Smooth muscle cell (in vitro differentiated cells): Measurements from ENCODE around the gene MAD2L1BP. TPM values are rescaled to one million over a fixed set of nuclear protein-coding genes. Genes with fewer than 3 reads are reported as not detected.

Experiments
- DNase-seq: peaks from one replicate; lab custom pipeline; 2025; ENCODE audit not compliant: unreplicated experiment; lab: John Stamatoyannopoulos, UW
- H2AFZ ChIP-seq: fragments of 200-600 bp; sonication (generic); 2 replicates; pipeline ENCODE4 v1.6.0; 2016; ENCODE audit warnings: antibody characterized with exemption, low read depth, mild to moderate bottlenecking
- H3F3A ChIP-seq: fragments of 200-600 bp; sonication (generic); 2 replicates; pipeline ENCODE4 v1.6.0; 2017; ENCODE audit warnings: antibody characterized with exemption, low read depth
- H3K27ac ChIP-seq: fragments of 200-600 bp; sonication (generic); 2 replicates; pipeline ENCODE4 v1.5.1; 2016; ENCODE audit warnings: low read depth, mild to moderate bottlenecking
- H3K27me3 ChIP-seq: fragments of 200-600 bp; sonication (generic); 2 replicates; pipeline ENCODE4 v1.6.1; 2016; ENCODE audit warnings: low read depth, mild to moderate bottlenecking
- H3K36me3 ChIP-seq: fragments of 200-600 bp; sonication (generic); 2 replicates; pipeline ENCODE4 v1.5.1; 2016; ENCODE audit warnings: low read depth
- H3K4me1 ChIP-seq: fragments of 200-600 bp; sonication (generic); 2 replicates; pipeline ENCODE4 v1.5.1; 2016; ENCODE audit warnings: low read depth
- H3K4me2 ChIP-seq: fragments of 200-600 bp; sonication (generic); 2 replicates; pipeline ENCODE4 v1.6.0; 2016; ENCODE audit warnings: mild to moderate bottlenecking
- H3K4me3 ChIP-seq: fragments of 200-600 bp; sonication (generic); 2 replicates; pipeline ENCODE4 v1.5.1; 2016; ENCODE audit warnings: mild to moderate bottlenecking
- H3K79me2 ChIP-seq: fragments of 200-600 bp; sonication (generic); 2 replicates; pipeline ENCODE4 v1.6.0; 2016; ENCODE audit warnings: low read depth, mild to moderate bottlenecking
- H3K9ac ChIP-seq: fragments of 200-600 bp; sonication (generic); 2 replicates; pipeline ENCODE4 v1.6.0; 2016; ENCODE audit warnings: low read depth
- H3K9me3 ChIP-seq: fragments of 200-600 bp; sonication (generic); replicated peaks from 2 replicates; pipeline ENCODE4 v1.5.1; 2016; ENCODE audit warnings: low read depth
- H4K20me1 ChIP-seq: fragments of 200-600 bp; sonication (generic); 2 replicates; pipeline ENCODE4 v1.6.0; 2016; ENCODE audit warnings: low read depth
- WGBS: methylation state at CpG from one replicate; pipeline ENCODE4 v1.1.7; 2016; ENCODE audit warnings: low lambda C conversion rate; 5-methylcytosine and 5-hydroxymethylcytosine counted together
- polyA plus RNA-seq: library from polyadenylated mRNA; unstranded; fragments of >200 nt; fragmentation: Nextera tagmentation; extraction: Ambion mirVana; gene quantifications from 2 replicates; pipeline ENCODE4 v1.2.1, GENCODE V29; 2016
- total RNA-seq: library from RNA; depleted of rRNA; stranded (reverse); fragments of >200 nt; gene quantifications from 2 replicates; pipeline ENCODE4 v1.2.3, GENCODE V29; 2014
- TF ChIP-seq, protein P1 (sequence below): fragments of 200-600 bp; sonication (generic); IDR thresholded peaks from 2 replicates; pipeline ENCODE4 v1.5.1; 2017; ENCODE audit warnings: borderline replicate concordance, mild to moderate bottlenecking, antibody characterized with exemption; ENCODE audit not compliant: insufficient read depth, poor library complexity, severe bottlenecking

Gene MAD2L1BP
- total and polyA plus RNA-seq, 2 experiments from 2014 or later = 40.3 to 53.1 TPM

DNA sequence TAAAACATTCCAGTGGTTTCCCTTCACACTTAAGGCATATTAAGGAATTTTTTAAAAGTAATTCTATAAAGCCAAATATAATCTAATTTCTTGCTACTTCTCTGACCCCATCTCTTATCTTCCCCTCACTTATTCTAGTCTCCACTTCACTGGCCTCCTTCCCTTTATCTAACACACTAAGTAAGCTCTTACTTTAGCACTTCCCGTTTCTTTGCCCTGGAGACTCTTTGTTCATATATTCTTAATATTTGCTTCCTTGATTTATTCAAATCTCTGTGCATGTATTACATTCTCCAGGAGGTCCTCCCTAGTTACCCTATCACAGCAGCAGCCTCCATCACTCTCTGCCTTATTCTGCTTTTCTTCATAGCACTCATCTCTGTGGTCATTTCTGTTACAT is 26.8 kb upstream of the MAD2L1BP start:
- TF ChIP-seq, protein P1, sequence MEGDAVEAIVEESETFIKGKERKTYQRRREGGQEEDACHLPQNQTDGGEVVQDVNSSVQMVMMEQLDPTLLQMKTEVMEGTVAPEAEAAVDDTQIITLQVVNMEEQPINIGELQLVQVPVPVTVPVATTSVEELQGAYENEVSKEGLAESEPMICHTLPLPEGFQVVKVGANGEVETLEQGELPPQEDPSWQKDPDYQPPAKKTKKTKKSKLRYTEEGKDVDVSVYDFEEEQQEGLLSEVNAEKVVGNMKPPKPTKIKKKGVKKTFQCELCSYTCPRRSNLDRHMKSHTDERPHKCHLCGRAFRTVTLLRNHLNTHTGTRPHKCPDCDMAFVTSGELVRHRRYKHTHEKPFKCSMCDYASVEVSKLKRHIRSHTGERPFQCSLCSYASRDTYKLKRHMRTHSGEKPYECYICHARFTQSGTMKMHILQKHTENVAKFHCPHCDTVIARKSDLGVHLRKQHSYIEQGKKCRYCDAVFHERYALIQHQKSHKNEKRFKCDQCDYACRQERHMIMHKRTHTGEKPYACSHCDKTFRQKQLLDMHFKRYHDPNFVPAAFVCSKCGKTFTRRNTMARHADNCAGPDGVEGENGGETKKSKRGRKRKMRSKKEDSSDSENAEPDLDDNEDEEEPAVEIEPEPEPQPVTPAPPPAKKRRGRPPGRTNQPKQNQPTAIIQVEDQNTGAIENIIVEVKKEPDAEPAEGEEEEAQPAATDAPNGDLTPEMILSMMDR = no peak
- Histone ChIP-seq H4K20me1 (no peaks in the 10 kb centered on the region), H3K79me2 (no peaks in the 10 kb centered on the region), H2AFZ (no peak overlapping the region), H3F3A (peaks cover 4% of the 10 kb centered on the region), H3K4me3 (no peak overlapping the region), H3K27ac (no peak overlapping the region), H3K4me2 (no peak overlapping the region), H3K9me3 (no peaks in the 10 kb centered on the region), H3K9ac (no peak overlapping the region), H3K27me3 (no peaks in the 10 kb centered on the region), H3K36me3 (peaks cover 7% of the 10 kb centered on the region), H3K4me1 (no peaks in the 10 kb centered on the region)
- 61% methylated on average over 1 of the region's 1 CpG for WGBS
- DNase-seq = no peak

DNA sequence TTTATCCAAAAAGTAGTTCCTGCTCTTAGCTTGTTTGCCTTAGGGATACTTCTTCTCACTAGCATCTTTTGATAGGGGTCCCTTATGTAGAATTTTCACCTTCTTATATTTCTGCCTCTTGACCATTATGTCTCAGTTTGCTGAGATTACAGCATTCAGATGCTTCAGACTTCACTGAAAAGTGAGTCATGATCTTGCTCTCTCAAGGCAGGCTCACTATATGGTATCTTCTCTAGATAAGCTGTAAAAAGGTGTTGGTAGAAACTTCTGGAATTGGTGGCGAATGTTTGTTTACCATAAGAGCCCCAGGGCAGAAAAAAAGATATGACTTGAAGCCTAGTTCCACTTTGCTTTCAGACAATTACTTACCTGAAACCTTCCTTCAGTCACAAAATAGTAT is 26.2 kb upstream of the MAD2L1BP start:
- no peak overlapping the region for H3K4me2 ChIP-seq
- no peak overlapping the region for H3K9ac ChIP-seq
- H3K79me2 ChIP-seq = no peaks in the 10 kb centered on the region
- 58% methylated on average over 1 of the region's 1 CpG for WGBS
- no peaks in the 10 kb centered on the region for H3K4me1 ChIP-seq
- no peaks in the 10 kb centered on the region for H3K9me3 ChIP-seq
- H4K20me1 ChIP-seq = no peaks in the 10 kb centered on the region
- H3K27me3 ChIP-seq = no peaks in the 10 kb centered on the region
- DNase-seq = no peak
- H3K4me3 ChIP-seq = no peak overlapping the region
- H3K27ac ChIP-seq = peak overlapping the region; percentile 62
- H3F3A ChIP-seq = peaks cover 4% of the 10 kb centered on the region
- TF ChIP-seq, protein P1 = no peak
- peaks cover 12% of the 10 kb centered on the region for H3K36me3 ChIP-seq
- no peak overlapping the region for H2AFZ ChIP-seq

DNA sequence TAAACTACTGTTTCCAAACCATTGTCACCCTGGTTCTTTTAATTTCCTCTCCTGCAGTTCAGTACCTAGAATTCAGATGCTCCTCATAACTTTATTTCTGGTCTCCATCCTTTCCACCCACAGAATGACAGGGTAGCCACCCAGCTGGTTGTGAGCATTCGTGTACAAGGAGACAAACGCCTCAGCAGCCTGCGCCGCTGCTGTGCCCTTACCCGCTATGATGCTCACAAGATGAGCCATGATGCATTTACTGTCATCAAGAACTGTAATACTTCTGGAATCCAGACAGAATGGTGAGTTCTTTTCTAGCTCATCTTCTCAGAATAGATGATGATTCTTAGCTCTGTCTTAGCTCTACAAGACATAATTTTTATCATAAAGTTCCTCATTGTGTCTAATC is 25.2 kb upstream of the MAD2L1BP start:
- no peaks in the 10 kb centered on the region for H3K4me1 ChIP-seq
- H3K36me3 ChIP-seq = peaks cover 12% of the 10 kb centered on the region
- H3K79me2 ChIP-seq = no peaks in the 10 kb centered on the region
- WGBS = 93% methylated on average over 5 of the region's 5 CpGs
- no peaks in the 10 kb centered on the region for H3K27me3 ChIP-seq
- H3F3A ChIP-seq = no peaks in the 10 kb centered on the region
- TF ChIP-seq, protein P1 = no peak
- DNase-seq = no peak
- no peak overlapping the region for H2AFZ ChIP-seq
- H3K9ac ChIP-seq = no peak overlapping the region
- no peaks in the 10 kb centered on the region for H4K20me1 ChIP-seq
- no peak overlapping the region for H3K4me2 ChIP-seq
- H3K4me3 ChIP-seq = no peak overlapping the region
- H3K27ac ChIP-seq = peak overlapping the region; percentile 62
- H3K9me3 ChIP-seq = no peaks in the 10 kb centered on the region

DNA sequence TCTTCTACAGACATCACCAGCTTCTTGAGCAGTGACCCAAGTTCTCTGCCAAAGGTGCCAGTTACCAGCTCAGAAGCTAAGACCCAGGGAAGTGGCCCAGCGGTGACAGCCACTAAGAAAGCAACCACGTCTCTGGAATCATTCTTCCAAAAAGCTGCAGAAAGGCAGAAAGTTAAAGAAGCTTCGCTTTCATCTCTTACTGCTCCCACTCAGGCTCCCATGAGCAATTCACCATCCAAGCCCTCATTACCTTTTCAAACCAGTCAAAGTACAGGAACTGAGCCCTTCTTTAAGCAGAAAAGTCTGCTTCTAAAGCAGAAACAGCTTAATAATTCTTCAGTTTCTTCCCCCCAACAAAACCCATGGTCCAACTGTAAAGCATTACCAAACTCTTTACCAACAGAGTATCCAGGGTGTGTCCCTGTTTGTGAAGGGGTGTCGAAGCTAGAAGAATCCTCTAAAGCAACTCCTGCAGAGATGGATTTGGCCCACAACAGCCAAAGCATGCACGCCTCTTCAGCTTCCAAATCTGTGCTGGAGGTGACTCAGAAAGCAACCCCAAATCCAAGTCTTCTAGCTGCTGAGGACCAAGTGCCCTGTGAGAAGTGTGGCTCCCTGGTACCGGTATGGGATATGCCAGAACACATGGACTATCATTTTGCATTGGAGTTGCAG is 21.8 kb upstream of the MAD2L1BP start:
- H3F3A ChIP-seq = no peaks in the 10 kb centered on the region
- no peak overlapping the region for H3K9ac ChIP-seq
- peaks cover 12% of the 10 kb centered on the region for H3K36me3 ChIP-seq
- no peak for DNase-seq
- no peaks in the 10 kb centered on the region for H3K9me3 ChIP-seq
- H3K79me2 ChIP-seq = no peaks in the 10 kb centered on the region
- H3K4me2 ChIP-seq = no peak overlapping the region
- H3K4me1 ChIP-seq = no peaks in the 10 kb centered on the region
- H3K27ac ChIP-seq = no peak overlapping the region
- H3K27me3 ChIP-seq = no peaks in the 10 kb centered on the region
- WGBS = 96% methylated on average over 6 of the region's 6 CpGs
- no peak overlapping the region for H2AFZ ChIP-seq
- TF ChIP-seq, protein P1 = no peak
- no peak overlapping the region for H3K4me3 ChIP-seq
- H4K20me1 ChIP-seq = no peaks in the 10 kb centered on the region
